ENCODE results near the gene LARP1B. TPM values are rescaled to one million over a fixed set of nuclear protein-coding genes. Genes with fewer than 3 reads are reported as not detected.
A peak's percentile ranks its signal among the peaks of the same experiment; 100 is the strongest.
"Not testable (repeated sequence)": the region's sequence is repeated elsewhere in the genome, so short reads cannot be mapped to it uniquely, and the experiment has no call there.

Gene LARP1B
- total RNA-seq, 1 experiment from 2014 or later, result 12.1 TPM

DNA sequence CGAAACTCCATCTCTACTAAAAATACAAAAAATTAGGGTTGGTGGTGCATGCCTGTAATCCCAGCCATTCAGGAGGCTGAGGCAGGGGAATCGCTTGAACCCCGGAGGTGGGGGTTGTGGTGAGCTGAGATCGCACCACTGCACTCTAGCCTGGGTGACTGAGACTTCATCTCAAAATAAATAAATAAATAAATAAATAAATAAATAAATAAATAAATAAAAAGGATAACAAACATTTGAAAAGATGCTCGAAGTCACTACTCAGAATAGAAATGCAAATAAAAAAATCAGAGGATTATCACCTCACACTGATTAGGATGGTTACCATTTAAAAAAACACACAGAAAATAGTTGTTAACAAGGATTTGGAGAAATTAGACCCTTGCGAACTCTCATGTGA lies 73.8 kb downstream of the LARP1B start:
- no peak for DNase-seq (ENCODE audit: low read depth)

- no peak for DNase-seq (ENCODE audit: low read depth)
Measured at GRCh38 chr4:128135391-128135790, 74.3 kb downstream of the LARP1B start.

DNA sequence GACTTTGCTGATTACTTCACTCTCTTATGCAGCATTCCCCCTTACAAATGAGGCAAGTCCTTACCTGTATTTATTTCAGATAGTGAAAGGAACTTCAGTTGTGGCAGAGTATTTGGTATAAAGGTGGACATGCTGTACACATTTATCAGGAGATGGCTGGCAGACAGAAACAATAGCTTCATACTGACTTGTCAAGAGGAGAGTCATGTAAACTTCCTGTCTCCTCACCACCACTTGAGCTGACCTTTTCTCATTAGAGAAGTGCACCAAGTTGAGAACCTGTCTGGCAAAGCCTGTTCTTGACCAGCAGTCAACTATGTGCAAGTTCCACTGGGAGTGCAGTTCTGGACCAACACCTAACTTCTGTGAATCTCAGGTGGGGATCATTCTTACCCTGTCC lies 80.8 kb downstream of the LARP1B start:
- no peak for DNase-seq (ENCODE audit: low read depth)

DNA sequence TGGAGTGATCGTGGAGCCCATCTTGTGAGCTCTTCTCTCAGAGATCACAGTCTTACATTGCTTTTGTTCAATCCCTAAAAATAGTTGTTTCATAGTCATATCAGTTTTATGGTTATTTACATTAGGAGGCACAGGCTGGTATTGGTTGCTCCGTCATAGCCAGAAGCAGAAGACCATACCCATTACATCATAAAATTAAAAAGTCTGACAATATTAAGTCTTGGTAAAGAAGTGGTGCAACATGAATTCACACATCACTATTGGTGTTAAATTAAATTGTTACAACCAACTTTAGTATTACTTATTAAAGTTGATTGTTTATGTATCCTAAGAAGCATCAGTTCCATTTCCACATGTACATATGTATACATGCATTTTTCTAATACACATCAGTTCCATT lies 84.6 kb downstream of the LARP1B start:
- no peak for DNase-seq (ENCODE audit: low read depth)

- no peak for DNase-seq (ENCODE audit: low read depth)
Measured at GRCh38 chr4:128153800-128154199, 92.7 kb downstream of the LARP1B start.

DNA sequence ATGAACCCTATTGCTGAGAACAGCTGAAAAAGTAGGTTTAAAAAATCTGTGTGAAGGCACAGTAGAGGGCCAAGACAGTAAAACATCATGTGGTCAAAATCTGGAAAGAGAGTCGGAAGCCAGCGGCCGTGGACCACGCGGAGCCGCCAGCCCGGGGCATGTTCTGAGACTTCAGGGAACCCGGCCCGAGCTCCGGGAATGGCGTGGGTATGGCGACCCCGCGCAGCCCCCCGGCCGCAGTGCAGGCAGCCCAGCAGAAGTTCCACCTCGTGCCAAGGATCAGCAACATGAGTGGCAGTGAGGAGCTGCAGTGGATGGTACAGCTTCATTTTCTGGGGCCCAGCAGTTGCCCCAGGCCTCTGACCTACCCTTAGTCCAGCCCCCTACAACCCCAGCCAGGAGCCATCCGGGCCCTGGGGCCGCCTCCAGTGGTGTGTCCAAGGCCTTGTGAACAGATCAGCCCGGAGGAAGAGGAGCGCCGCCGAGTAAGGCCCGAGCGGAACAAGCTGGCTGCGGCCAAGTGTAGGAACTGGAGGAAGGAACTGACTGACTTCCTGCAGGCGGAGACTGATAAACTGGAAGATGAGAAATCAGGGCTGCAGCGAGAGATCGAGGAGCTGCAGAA lies 94.2 kb downstream of the LARP1B start:
- no peak for DNase-seq (ENCODE audit: low read depth)

- no peak for DNase-seq (ENCODE audit: low read depth)
Measured at GRCh38 chr4:128155874-128156456, 94.9 kb downstream of the LARP1B start.

DNA sequence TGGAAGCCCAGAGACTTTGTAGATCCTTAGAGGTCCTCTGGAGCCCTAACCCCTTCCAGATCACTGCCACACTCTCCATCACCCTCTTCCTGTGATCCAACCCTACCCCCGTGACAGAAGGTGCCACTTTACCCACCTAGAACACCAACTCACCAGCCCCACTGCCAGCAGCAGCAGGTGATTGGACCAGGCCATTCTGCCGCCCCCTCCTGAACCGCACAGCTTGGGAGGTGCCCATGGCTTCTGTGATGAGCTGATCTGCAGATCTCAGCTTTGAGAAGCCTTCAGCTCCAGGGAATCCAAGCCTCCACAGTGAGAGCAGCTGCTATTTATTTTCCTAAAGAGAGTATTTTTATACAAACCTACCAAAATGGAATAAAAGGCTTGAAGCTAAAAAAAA lies 95.4 kb downstream of the LARP1B start:
- DNase-seq (ENCODE audit: low read depth), result not testable (repeated sequence)

GRCh38 chr4:128158894-128159293 lies 97.8 kb downstream of the LARP1B start:
- DNase-seq (ENCODE audit: low read depth), result no peak

DNA sequence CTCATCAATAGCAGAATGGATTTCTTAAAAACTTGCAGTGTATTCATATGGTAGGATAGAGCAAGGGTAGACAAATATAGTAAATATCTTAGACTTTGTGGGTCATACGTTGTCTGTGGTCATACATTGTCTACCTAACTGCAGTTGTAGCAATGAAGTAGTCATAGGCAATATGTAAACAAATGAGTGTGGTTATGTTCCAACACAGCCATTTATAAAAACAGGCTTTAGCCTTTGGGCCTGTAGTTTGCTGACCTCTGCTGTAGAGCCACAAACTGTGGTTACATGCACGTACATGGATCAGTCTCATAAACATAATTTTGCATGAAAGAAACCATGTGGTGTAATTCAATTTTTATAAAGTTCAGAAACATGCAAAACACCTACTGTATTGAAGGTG lies 98.9 kb downstream of the LARP1B start:
- no peak for DNase-seq (ENCODE audit: low read depth)

DNA sequence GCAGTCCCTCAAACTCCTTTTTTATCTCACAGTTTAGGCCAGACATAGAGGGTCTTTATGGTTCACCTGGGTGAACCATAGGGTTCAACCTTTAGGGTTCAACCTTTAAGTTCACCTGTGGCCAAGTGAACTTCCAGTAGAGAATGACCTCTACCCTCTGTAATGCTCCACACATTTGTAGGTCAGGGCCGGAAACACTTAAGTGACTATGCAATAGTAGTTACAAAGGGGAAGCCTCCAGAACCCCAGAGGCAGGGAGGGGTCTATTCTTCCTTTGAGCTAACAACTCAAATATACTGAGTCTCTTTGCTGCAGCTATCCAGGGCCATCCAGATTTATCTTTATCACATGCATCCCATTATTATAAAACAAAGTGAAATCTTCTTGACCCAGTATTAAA lies 100.0 kb downstream of the LARP1B start:
- no peak for DNase-seq (ENCODE audit: low read depth)

DNA sequence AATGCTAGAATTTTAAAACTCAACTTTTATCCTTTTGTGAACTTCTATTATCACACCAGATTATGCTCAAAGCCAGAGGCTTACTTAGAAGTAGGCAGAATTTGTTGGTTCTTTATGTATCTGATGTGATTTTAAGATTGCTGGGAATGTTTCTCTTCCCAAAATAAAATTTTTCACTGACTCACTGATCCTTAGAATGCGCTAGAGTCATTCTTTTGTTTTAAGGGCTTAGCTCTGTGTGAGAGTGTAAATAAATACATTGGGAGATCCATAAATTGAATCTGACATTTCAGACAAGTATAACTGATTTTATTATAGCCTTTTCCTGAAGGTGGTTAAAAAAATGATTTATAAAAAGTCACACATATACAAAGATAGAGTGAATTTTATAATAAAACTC lies 101.3 kb downstream of the LARP1B start:
- DNase-seq (ENCODE audit: low read depth), result no peak

GRCh38 chr4:128163177-128164117 lies 102.3 kb downstream of the LARP1B start:
- peak; percentile 72 for DNase-seq (ENCODE audit: low read depth)

GRCh38 chr4:128166982-128167381 lies 105.9 kb downstream of the LARP1B start:
- no peak for DNase-seq (ENCODE audit: low read depth)

- no peak for DNase-seq (ENCODE audit: low read depth)
Measured at GRCh38 chr4:128168701-128169100, 107.6 kb downstream of the LARP1B start.

GRCh38 chr4:128169245-128169644 lies 108.1 kb downstream of the LARP1B start:
- no peak for DNase-seq (ENCODE audit: low read depth)

GRCh38 chr4:128176643-128177042 lies 115.5 kb downstream of the LARP1B start:
- no peak for DNase-seq (ENCODE audit: low read depth)

DNA sequence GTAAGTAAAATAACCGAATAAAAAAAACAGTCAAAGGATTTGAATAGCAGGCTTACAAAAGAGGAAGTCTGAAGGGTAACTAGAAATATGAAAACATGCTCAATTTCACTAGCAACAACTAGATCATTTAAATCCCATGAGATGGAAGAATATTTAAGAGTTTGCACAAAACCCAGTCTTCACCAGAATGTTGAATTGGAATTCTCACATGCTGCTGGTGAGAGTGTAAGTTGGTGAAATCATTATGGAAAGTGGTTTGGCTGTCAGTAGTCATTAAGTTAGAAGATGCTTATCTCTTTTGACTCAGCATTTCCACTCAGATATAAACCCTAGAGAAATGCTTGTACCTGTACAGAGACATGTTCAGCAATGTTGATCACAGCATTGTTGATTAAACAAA lies 116.4 kb downstream of the LARP1B start:
- no peak for DNase-seq (ENCODE audit: low read depth)

GRCh38 chr4:128186623-128187022 lies 125.5 kb downstream of the LARP1B start:
- no peak for DNase-seq (ENCODE audit: low read depth)

GRCh38 chr4:128191115-128191781 lies 130.1 kb downstream of the LARP1B start:
- DNase-seq (ENCODE audit: low read depth), result peak; percentile 65

DNA sequence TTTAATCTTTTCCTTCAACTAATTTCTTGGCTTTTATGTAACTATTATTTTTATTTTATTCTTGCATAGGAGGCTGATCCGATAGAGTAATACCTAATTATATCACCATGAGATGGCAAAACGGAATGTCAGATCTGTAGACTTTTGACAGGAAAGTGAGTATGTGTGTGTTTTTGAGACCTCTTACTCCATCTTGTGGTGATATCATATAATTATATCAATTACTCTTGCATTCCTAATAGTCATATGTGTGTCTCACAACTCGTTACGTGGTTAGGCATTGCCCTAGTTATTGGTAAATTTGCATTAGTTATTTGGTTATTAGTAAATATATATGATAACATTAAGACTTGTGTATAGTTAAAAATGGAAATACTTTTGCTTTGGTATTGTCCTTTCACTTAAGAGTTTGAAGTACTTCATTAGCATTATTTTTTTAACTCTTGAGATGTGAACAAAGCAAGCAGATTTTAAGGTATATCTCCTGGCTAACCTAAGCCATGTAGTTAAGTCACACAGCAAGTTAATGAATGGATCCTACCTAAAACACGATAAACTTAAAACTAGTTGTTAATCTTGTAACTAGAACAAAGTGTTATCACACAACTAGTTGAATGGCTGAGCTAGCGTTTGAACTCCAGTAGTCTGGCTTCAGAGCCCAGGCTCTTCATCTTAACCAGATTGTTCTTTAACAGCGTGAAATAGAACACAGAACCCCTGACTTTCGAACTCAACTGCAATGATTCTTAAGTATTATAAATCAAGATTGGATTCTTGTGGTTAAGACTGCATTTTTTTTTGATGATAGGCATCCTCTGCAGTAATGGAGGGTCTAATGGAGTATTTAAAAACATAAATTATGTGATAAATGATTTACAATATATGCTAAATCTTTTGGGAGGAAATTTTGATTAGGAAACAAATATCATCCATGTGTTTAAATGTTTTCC lies 159.4 kb downstream of the LARP1B start:
- peak; percentile 67 for DNase-seq (ENCODE audit: low read depth)
